T-helper 1 cell treated with Interleukin-12 subunit alpha and Interleukin-12 subunit beta and Interleukin-4 antibody, amounts not matched to agents 30 ng/mL and 1 ng/mL, for 36 hours (primary cell): ENCODE results near the gene DLG2. TPM values are rescaled to one million over a fixed set of nuclear protein-coding genes. Genes with fewer than 3 reads are reported as not detected.

ENCODE experiments used
- total RNA-seq: library from RNA; stranded (reverse); gene quantifications from 2 replicates; pipeline ENCODE4 v1.2.3, GENCODE V29; 2022

DLG2 gene
- total RNA-seq, 1 donor from 2014 or later = 0.88 TPM

Other genes with a start within 250 kb of the DLG2 start
- 54.6 and 55.6 TPM in 2 replicates for gene TMEM126B, start 1.2 kb upstream of the DLG2 start, total RNA-seq
- gene TMEM126A, start 20.6 kb upstream of the DLG2 start, total RNA-seq = 35.2 and 40.1 TPM in 2 replicates
- 52.1 and 59.0 TPM in 2 replicates for gene CREBZF, start 37.8 kb upstream of the DLG2 start, total RNA-seq
- gene CCDC89, start 58.9 kb upstream of the DLG2 start, total RNA-seq = 1.4 and 2.0 TPM in 2 replicates
- 96.5 and 97.9 TPM in 2 replicates for gene SYTL2, start 183.8 kb upstream of the DLG2 start, total RNA-seq
- not detected in 2 replicates for gene CCDC83, start 228.0 kb upstream of the DLG2 start, total RNA-seq